ENCODE results near the gene ZBTB8B.

- TF ChIP-seq CTCF (IDR thresholded peaks at IDR 0.05) (no peak), POLR2A (IDR thresholded peaks at IDR 0.05) (no peak)
These were observed 1.9 kb downstream of the ZBTB8B start for GRCh38 chr1:32466761-32467160.

All from thyroid gland (tissue), 4 donors.